Retinal pigment epithelial cell (primary cell): ENCODE measurements around the gene NEO1.

Experiments
- DNase-seq: peaks from one replicate; pipeline ENCODE4 v3.0.0-alpha.2; 2010; ENCODE audit warnings: low read depth
- H3K4me3 ChIP-seq: 2 replicates; pipeline ENCODE4 v1.5.1; 2011; ENCODE audit warnings: mild to moderate bottlenecking, low read length, control low read depth, moderate library complexity
- TF ChIP-seq, protein P1 (sequence below): conservative IDR thresholded peaks from 2 replicates; pipeline ENCODE4 v1.5.1; 2011; ENCODE audit warnings: low read depth, low read length, control low read depth, inconsistent platforms

Gene NEO1

DNA sequence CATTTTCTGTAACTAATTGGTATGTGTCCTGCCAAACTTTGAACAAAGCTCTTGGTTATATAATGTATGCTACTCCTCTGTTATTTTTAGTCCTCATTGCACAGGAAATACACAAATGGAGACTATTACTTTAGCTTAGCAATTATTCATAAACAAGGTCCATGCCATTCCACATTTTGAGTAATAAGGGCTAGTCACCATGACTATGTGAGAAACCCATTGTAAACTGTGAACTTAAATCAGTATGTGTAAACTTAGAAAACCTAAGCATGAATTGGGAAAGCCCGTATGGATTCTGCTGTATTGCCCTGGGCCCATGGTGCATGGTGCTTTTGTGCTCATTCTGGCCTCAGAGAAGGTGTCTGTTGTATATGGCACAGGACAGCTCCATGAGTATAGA lies 216.2 kb downstream of the NEO1 start:
- TF ChIP-seq, protein P1, sequence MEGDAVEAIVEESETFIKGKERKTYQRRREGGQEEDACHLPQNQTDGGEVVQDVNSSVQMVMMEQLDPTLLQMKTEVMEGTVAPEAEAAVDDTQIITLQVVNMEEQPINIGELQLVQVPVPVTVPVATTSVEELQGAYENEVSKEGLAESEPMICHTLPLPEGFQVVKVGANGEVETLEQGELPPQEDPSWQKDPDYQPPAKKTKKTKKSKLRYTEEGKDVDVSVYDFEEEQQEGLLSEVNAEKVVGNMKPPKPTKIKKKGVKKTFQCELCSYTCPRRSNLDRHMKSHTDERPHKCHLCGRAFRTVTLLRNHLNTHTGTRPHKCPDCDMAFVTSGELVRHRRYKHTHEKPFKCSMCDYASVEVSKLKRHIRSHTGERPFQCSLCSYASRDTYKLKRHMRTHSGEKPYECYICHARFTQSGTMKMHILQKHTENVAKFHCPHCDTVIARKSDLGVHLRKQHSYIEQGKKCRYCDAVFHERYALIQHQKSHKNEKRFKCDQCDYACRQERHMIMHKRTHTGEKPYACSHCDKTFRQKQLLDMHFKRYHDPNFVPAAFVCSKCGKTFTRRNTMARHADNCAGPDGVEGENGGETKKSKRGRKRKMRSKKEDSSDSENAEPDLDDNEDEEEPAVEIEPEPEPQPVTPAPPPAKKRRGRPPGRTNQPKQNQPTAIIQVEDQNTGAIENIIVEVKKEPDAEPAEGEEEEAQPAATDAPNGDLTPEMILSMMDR: no peak
- no peak for DNase-seq
- H3K4me3 ChIP-seq: no peak overlapping the region

DNA sequence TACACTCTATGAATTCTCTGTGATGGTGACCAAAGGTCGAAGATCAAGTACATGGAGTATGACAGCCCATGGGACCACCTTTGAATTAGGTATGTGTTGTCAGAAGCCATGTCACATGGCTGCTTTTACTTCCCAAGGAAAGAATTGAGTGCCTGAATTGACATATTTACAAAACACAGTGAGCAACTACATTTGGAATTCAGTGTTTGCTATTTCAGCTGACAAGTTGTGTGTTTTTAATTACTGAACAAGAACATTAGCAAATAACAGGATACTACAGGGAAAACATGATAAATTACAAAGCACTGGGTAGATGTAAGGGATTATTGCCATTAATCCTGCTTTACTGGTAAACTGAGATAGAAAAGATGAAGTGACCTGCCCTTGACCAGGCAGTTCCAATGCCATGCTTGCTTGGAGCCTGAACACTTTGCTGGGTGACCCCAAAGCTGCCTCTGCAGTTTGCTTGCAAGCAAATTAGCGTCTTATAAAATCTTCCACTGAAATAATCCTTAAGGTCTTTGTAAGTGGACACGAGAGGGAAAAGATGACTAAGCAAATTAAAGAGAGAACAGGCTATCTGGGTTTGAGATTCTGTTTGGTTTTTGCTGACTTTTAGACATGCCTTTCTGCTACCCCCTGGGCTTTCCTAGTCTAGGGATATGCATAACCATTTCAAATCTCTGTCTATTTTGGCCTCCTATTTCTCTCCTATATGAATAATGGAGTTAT lies 218.3 kb downstream of the NEO1 start:
- TF ChIP-seq, protein P1: no peak

DNA sequence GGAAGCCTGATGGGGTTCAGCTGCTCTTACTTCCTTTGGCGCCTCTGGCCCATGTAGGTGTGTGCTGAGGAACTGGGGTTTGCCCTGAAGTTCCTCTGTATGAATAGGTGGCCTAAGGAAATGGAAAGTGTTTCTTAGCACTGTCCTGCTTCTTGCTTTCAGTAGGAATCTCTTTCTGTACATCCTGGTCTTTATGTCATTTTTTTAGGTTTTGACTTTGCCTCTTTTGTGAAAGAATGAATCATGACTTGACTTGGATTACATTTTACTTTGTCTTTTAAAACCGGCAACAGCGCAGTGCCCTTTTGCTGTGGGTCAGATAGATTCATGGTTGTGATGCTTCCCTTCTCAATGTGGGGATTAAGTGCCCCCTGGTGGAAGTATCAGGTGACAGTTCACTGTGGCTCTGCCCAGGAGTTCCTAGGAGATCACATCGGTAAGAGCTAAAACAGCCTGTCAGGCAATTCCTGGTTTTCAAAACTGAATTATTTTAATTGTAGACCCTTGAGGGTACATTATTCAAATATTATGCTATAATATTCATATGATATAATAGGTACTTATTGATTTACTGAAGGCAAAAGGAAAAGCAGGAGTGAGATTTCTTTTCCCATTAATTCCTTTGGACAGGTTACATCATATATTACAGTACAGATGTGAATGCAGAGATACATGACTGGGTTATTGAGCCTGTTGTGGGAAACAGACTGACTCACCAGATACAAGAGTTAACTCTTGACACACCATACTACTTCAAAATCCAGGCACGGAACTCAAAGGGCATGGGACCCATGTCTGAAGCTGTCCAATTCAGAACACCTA lies 221.1 kb downstream of the NEO1 start:
- TF ChIP-seq, protein P1: peak; percentile 82
- no peak for DNase-seq
- no peak overlapping the region for H3K4me3 ChIP-seq

More for the DNA sequence above, 218.3 kb downstream of the NEO1 start:
- H3K4me3 ChIP-seq: no peak overlapping the region
- DNase-seq: no peak

DNA sequence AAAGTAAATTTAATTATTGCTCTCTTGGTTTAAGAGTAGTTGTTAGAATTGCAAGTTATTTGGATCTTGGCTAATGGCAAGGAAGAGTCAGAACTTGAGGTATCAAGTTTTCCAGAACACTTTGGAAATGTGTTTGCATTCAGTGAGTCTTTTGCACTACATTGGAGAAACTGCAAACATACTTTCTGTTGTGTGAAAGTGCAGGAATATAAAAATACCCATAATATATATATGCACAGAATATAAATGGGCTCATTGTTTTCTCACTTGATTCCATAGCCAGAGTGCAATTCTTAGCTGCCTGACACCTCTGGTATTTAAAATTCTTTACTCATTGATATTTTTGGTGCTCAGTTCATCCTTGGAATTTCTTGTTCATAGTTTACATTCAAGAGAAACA lies 223.6 kb downstream of the NEO1 start:
- DNase-seq: no peak
- no peak overlapping the region for H3K4me3 ChIP-seq
- TF ChIP-seq, protein P1: no peak

DNA sequence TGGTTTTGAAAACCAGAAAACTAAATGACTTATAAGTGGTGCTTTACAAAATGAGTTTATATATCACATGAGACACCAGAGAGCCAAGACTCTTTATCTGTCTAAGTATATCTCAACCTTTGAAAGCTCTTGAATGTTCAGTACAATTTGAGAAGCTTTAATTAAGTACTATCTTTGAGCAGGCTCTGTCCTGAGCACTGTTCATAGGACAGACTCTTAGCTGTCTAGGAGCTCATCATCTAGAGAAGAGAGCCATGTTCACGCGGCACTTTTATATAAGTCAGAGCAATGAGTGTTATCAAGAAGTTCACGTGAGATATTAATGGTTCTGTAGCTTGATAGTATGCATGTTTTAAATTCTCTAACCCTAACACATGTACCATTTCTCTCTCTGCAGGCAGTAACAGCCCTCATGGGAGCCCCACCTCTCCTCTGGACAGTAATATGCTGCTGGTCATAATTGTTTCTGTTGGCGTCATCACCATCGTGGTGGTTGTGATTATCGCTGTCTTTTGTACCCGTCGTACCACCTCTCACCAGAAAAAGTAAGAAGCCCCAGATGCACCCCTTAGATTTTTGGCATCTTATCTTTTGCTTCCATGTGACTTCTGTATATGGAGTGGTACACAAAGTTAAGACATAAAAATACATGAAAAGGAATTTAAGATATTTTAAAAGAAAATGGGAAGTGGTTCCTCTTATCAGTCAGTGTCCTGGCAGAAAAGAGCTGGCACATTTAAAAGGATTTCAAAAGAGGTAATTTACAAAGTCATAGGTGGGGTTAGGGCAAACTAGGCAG lies 230.5 kb downstream of the NEO1 start:
- TF ChIP-seq, protein P1: no peak
- no peak overlapping the region for H3K4me3 ChIP-seq
- DNase-seq: no peak

DNA sequence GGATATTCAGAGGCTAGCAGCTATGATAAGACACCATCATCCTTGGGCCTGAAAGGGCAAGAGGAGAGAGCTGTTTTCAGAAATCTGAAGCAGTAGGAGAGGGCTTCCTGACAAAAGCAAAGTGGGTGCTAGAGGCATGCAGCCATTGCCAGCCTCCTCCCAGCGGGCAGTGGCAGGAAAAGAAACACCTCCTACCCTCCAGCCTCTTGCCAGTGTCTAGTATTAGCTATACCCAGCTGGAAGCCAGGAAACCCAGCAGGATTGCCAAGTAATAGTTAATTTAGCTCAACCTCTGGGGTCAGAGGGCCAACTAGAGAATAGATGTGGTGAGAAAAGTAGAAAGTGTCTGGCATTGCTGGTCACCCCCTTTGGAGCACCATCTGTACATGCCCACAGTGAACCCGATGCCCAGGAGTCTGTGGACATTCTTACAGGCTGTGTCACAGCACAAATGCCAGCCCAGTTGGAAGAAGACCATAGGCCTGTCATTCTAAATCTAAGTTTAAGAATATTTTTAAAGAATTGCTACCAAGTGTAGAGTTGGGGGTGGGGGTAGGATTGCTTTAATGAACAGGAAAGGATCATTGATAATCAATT lies 231.2 kb downstream of the NEO1 start:
- no peak overlapping the region for H3K4me3 ChIP-seq
- DNase-seq: no peak
- TF ChIP-seq, protein P1: no peak
